SK-MEL-5 (cell line): ENCODE results near the gene KMT2B. TPM values are rescaled to one million over a fixed set of nuclear protein-coding genes. Genes with fewer than 3 reads are reported as not detected.
"Not testable (repeated sequence)": the region's sequence is repeated elsewhere in the genome, so short reads cannot be mapped to it uniquely, and the experiment has no call there.

ENCODE experiments used
- DNase-seq: peaks from one replicate; pipeline ENCODE4 v3.0.0-alpha.2; 2016; ENCODE audit warnings: low read depth, low spot score
- in situ Hi-C: cut with HindIII; loops from 2 replicates; pipeline ENCODE4 v1.10.0; 2016; ENCODE audit warnings: low sequenced_read_pairs, high pct_unique_total_duplicates, low pct_unique_long_range_greater_than_20kb
- total RNA-seq: library from RNA; depleted of rRNA; stranded (reverse); fragments of >200 nt; shearing (Covaris generic); gene quantifications from 2 replicates; pipeline ENCODE4 v1.2.3, GENCODE V29; 2014

Gene KMT2B
- total RNA-seq, 1 experiment from 2014 or later, result 3.7 TPM

DNA sequence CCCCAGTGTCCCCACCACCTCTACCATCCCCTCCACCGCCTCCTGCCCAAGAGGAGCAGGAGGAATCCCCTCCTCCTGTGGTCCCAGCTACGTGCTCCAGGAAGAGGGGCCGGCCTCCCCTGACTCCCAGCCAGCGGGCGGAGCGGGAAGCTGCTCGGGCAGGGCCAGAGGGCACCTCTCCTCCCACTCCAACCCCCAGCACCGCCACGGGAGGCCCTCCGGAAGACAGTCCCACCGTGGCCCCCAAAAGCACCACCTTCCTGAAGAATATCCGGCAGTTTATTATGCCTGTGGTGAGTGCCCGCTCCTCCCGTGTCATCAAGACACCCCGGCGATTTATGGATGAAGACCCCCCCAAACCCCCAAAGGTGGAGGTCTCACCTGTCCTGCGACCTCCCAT lies 2.8 kb downstream of the KMT2B start:
- in situ Hi-C loops, result no loop called here
- no peak for DNase-seq

DNA sequence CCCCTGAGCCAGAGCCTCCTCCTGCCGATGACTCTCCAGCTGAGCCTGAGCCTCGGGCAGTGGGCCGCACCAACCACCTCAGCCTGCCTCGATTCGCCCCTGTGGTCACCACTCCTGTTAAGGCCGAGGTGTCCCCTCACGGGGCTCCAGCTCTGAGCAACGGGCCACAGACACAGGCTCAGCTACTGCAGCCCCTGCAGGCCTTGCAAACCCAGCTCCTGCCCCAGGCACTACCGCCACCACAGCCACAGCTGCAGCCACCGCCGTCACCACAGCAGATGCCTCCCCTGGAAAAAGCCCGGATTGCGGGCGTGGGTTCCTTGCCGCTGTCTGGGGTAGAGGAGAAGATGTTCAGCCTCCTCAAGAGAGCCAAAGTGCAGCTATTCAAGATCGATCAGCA lies 3.6 kb downstream of the KMT2B start:
- DNase-seq, result no peak
- in situ Hi-C loops, result no loop called here

DNA sequence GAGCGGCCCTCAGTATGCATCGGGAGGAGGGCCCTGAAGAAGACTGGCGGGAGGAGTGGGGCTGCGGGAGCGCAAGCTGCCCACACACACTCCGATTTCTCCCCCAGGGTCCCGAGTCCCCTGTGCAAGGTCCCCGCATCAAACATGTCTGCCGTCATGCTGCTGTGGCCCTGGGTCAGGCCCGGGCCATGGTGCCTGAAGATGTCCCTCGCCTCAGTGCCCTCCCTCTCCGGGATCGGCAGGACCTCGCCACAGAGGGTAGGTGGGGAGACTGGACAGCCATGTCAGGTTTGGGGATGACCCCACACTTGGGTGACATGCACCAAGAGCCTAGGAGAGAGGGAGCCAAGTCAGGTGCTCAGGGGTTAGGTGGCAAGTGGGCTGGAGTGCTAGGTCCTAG lies 4.7 kb downstream of the KMT2B start:
- in situ Hi-C loops, result no loop called here

DNA sequence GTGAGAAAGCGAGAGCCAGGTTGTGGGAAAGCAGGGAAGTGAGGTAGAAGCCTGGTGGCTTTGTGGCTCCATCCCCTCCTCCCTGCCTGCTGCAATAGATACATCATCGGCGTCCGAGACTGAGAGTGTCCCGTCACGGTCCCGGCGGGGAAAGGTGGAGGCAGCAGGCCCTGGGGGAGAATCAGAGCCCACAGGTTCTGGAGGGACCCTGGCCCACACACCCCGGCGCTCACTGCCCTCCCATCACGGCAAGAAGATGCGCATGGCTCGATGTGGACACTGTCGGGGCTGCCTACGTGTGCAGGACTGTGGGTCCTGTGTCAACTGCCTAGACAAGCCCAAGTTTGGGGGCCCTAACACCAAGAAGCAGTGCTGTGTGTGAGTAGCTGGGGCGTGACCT lies 5.1 kb downstream of the KMT2B start:
- no peak for DNase-seq
- in situ Hi-C loops, result no loop called here

More for the DNA sequence above, 4.7 kb downstream of the KMT2B start:
- no peak for DNase-seq

DNA sequence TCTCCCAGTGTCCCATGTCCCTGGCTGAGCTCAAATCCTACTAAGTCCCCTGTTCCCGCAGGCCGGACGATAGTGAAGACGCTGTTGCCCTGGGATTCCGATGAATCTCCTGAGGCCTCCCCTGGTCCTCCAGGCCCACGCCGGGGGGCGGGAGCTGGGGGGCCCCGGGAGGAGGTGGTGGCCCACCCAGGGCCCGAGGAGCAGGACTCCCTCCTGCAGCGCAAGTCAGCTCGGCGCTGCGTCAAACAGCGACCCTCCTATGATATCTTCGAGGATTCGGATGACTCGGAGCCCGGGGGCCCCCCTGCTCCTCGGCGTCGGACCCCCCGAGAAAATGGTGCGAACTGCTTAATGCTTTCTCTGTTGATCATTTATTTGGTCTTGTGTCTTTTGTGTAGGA lies 5.9 kb downstream of the KMT2B start:
- in situ Hi-C loops, result no loop called here
- DNase-seq, result no peak

DNA sequence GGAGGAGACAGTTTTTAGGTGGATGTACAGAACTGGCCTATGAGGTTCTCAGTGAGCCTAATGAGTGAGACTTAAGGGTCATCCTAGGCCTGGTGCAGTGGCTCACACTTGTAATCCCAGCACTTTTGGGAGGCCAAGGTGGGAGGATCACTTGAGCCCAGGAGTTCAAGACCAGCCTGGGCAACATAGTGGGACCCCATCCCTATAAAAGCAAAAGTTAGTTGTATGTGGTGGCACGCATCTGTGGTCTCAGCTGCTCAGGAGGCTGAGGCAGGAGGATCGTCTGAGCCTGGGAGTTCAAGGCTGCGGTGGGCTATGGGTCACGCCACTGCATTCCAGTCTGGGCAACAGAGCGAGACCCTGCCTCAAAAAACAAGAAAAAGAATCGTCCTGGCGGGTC lies 6.3 kb downstream of the KMT2B start:
- in situ Hi-C loops, result not testable (repeated sequence)

DNA sequence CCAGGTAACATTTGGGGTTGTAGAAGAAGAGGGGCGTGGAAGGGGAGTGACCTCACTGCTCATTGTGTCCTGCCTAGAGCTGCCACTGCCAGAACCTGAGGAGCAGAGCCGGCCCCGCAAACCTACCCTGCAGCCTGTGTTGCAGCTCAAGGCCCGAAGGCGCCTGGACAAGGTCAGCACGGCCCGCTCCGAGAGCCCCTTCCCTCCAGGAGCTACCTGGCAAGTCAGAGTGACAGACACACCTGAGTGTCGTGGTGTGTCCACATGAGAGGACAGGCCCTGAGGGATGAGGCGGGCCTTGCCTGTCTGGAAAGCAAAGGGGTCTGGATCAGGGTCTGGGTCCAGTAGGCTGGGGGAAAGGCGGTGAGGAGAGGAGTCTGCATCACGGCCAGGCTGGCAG lies 6.8 kb downstream of the KMT2B start:
- no peak for DNase-seq
- in situ Hi-C loops, result no loop called here

More for the DNA sequence above, 6.3 kb downstream of the KMT2B start:
- not testable (repeated sequence) for DNase-seq

DNA sequence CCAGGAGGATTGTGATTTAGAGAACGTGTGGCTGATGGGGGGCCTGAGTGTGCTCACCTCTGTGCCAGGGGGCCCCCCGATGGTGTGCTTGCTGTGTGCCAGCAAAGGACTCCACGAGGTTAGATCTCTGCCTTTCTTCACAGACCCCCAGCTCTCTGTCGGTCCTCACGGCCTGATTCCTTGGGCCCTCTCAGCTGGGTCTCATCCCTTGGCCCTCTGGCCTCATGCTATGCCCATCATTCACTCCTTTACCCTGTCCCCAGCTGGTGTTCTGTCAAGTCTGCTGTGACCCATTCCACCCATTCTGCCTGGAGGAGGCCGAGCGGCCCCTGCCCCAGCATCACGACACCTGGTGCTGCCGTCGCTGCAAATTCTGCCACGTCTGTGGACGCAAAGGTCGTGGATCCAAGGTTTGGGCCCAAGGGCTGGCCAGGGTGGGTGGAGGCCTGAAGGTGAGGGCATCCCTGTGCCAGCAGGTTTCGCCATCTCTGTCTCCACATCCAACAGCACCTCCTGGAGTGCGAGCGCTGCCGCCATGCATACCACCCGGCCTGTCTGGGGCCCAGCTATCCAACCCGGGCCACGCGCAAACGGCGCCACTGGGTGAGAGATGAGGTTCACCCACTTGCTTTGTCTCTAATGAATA lies 7.5 kb downstream of the KMT2B start:
- in situ Hi-C loops, result no loop called here
- no peak for DNase-seq

DNA sequence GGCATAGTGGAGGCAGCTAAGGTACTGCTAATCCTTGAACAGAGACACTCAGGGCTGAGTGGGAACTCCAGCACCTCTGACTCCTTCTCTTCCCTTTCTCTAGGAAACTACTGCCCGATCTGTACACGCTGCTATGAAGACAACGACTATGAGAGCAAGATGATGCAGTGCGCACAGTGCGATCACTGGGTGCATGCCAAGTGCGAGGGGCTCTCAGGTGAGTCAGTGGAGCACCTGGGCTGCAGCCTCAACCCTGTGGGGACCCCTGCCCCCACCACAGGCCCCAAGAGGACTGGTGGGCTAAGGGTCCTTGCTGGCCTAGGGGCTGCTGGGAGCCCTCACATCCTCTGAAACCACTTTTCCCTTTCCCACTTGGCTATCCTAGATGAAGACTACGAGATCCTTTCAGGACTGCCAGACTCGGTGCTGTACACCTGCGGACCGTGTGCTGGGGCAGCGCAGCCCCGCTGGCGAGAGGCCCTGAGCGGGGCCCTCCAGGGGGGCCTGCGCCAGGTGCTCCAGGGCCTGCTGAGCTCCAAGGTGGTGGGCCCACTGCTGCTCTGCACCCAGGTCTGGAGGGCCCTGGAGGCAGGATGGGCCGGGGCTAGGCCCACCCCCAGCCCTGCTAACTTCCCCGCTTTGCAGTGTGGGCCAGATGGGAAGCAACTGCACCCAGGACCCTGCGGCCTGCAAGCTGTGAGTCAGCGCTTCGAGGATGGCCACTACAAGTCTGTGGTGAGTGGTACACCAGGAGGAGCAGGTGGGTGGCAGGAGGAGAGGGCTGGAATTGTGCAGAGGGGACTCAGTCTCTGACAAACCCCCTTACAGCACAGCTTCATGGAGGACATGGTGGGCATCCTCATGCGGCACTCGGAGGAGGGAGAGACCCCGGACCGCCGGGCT lies 9.5 kb downstream of the KMT2B start:
- in situ Hi-C loops, result no loop called here

DNA sequence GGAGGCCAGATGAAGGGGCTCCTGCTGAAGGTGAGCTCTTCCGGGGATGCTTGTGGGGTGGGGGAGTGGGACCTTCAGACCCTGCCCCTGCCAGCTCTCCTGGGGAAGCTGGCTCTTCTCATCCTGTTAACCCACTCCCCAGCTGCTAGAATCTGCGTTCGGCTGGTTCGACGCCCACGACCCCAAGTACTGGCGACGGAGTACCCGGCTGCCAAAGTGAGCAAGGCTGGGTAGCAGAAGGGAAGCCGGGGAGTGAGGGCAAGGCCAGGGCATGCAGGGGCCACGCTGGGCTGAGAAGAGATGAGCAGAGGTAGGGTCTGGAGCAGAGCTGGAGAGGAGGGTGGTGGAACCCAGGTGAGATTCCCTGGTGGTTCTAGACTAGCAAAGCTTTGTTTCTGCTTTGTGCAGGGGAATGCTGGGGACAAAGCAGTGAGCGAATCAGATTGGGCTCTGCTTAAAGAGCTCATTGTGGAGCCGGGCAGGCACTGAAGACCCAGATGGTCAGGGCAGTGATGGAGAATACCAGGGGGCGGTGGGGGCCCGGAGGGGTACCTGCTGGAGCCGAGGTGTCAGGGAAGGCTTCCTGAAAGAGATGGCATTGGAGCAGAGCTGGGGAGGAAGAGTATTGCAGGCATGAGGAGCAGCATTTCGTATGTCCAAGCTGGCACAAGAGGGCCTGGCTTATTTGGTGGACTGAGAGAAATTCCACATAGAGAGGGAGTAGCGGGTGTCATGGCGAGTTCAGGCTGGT lies 10.3 kb downstream of the KMT2B start:
- in situ Hi-C loops, result no loop called here
- no peak for DNase-seq

More for the DNA sequence above, 9.5 kb downstream of the KMT2B start:
- DNase-seq, result no peak

DNA sequence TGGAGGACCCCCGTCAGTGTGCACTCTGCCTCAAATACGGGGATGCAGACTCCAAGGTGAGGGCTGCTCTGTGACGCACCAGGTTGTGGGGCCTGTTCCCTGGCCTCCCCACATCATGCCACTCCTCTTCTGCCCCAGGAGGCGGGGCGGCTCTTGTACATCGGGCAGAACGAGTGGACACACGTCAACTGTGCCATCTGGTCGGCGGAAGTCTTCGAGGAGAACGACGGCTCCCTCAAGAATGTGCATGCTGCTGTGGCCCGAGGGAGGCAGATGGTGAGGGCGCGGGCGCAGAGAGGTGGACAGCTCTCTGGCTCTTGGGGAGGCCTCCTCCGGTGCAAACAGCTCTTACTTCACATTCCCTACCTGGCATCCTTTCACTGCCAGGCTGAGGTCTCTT lies 11.2 kb downstream of the KMT2B start:
- no peak for DNase-seq
- in situ Hi-C loops, result no loop called here

DNA sequence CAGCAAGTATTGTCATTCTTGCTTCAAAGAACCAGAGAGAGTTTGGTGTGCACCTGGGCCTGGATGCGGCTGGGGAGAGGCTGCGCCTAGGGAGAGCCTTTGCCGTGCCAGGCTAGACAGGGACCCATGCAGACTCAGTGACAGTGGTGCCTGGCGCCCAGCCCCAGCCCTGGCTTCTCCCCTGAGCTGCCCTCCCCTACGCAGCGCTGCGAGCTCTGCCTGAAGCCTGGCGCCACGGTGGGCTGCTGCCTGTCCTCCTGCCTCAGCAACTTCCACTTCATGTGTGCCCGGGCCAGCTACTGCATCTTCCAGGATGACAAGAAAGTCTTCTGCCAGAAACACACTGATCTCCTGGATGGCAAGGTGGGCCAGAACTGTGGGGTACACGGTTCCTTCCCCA lies 12.0 kb downstream of the KMT2B start:
- in situ Hi-C loops, result no loop called here
- no peak for DNase-seq

DNA sequence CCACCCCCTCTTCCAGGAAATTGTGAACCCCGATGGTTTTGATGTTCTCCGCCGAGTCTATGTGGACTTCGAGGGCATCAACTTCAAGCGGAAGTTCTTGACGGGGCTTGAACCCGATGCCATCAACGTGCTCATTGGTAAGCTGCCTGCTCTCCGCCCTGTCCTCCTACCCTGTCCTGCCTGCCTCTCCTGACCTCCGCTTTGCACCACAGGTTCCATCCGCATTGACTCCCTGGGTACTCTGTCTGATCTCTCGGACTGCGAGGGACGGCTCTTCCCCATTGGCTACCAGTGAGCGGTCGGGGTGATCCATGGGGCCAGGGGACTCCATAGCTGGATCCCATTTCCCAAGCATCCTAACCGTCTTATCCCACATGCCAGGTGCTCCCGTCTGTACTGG lies 12.5 kb downstream of the KMT2B start:
- DNase-seq, result no peak
- in situ Hi-C loops, result no loop called here

DNA sequence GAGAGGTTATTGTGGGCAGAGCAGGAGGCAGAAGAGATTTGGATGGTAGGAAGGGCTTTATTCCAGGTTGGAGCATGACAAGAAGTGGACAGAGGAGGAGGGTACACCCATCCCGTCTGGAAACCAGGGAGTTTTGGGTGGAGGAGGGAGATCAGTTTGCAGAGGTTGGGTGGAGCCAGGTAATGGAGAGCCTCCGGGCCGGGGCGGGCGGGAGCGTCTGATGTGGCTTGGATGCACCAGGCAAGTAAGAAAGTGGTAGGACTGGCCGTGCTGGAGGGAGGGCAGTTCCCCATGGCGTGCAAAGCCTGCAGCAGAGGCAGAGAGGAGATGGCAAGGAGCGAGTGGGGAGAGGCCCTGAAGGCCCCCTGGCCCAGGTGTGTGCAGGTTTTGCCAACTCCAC lies 13.6 kb downstream of the KMT2B start:
- in situ Hi-C loops, result no loop called here
- no peak for DNase-seq

DNA sequence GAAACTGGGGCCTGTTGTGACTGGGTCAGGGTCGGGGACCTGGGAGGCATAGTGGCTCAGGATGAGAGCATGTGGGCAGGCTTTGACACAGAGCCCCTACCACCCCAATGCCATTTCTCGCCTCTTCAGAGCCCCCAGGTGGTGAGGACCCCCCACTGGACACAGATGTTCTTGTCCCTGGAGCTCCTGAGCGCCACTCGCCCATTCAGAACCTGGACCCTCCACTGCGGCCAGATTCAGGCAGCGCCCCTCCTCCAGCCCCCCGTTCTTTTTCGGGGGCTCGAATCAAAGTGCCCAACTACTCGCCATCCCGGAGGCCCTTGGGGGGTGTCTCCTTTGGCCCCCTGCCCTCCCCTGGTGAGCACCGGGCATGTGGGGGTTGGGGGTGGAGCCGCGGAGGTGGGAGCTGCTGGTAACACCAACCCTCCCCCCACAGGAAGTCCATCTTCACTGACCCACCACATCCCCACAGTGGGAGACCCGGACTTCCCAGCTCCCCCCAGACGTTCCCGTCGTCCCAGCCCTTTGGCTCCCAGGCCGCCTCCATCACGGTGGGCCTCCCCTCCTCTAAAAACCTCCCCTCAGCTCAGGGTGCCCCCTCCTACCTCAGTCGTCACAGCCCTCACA lies 14.1 kb downstream of the KMT2B start:
- DNase-seq, result no peak
- in situ Hi-C loops, result no loop called here

DNA sequence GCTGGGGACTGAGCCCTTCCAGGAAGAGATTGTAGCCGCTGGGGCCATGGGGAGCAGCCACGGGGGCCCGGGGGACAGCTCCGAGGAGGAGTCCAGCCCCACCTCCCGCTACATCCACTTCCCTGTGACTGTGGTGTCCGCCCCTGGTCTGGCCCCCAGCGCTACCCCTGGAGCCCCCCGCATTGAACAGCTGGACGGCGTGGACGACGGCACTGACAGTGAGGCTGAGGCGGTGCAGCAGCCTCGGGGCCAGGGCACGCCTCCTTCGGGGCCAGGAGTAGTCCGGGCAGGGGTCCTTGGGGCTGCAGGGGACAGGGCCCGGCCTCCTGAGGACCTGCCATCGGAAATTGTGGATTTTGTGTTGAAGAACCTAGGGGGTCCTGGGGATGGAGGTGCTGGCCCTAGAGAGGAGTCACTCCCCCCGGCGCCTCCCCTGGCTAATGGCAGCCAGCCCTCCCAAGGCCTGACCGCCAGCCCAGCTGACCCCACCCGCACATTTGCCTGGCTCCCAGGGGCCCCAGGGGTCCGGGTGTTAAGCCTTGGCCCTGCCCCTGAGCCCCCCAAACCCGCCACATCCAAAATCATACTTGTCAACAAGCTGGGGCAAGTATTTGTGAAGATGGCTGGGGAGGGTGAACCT lies 14.9 kb downstream of the KMT2B start:
- in situ Hi-C loops, result no loop called here
- DNase-seq, result no peak
